HCT116 (cell line): Measurements from ENCODE around the gene FRAS1.

Experiments used
- CEBPB ChIP-seq: IDR thresholded peaks from 2 replicates; pipeline ENCODE4 v1.6.1; 2012; ENCODE audit warnings: low read depth
- EGR1 ChIP-seq: IDR thresholded peaks from 2 replicates; pipeline ENCODE4 v1.6.1; 2012; ENCODE audit warnings: low read depth
- EZH2 ChIP-seq: fragments of 200-600 bp; sonication (generic); IDR thresholded peaks from 2 replicates; pipeline ENCODE4 v1.6.1; 2017; ENCODE audit warnings: antibody characterized with exemption, mixed run types
- FOSL1 ChIP-seq: IDR thresholded peaks from 2 replicates; pipeline ENCODE4 v1.6.1; 2012; ENCODE audit warnings: low read depth
- JUND ChIP-seq: IDR thresholded peaks from 2 replicates; pipeline ENCODE4 v1.6.1; 2012
- MAX ChIP-seq: IDR thresholded peaks from 2 replicates; pipeline ENCODE4 v1.6.1; 2012
- POLR2A ChIP-seq: IDR thresholded peaks from 2 replicates; pipeline ENCODE4 v1.7.0; 2011; ENCODE audit warnings: borderline replicate concordance; ENCODE audit not compliant: insufficient read depth, insufficient read length; ENCODE audit errors: extremely low read depth
- POLR2AphosphoS5 ChIP-seq: IDR thresholded peaks from 2 replicates; pipeline ENCODE4 v1.6.1; 2011; ENCODE audit warnings: mild to moderate bottlenecking, low read depth, low read length, moderate library complexity
- RAD21 ChIP-seq: IDR thresholded peaks from 2 replicates; pipeline ENCODE4 v1.6.1; 2012; ENCODE audit warnings: low read depth, mild to moderate bottlenecking
- TCF7L2 ChIP-seq: IDR thresholded peaks from 2 replicates; pipeline ENCODE4 v1.7.0; 2011; ENCODE audit warnings: borderline replicate concordance, inconsistent platforms; ENCODE audit not compliant: insufficient read depth, insufficient read length; ENCODE audit errors: extremely low read depth
- YY1 ChIP-seq: IDR thresholded peaks from 2 replicates; pipeline ENCODE4 v1.6.1; 2011; ENCODE audit warnings: low read length, low read depth, moderate library complexity, mild to moderate bottlenecking; ENCODE audit not compliant: insufficient replicate concordance; ENCODE audit errors: extremely low read depth
- TF ChIP-seq, protein P1 (sequence below), 3 experiments: fragments of 200-600 bp in 1 of 3; sonication (generic) in 1 of 3; IDR thresholded peaks in 2 of 3; conservative IDR thresholded peaks in 1 of 3; 2 replicates each; pipeline ENCODE4 v1.5.1; 2012 to 2017; ENCODE audit warnings: low read depth in 2 of 3, low read length in 2 of 3, antibody characterized with exemption in 1 of 3, borderline replicate concordance in 1 of 3, control low read depth in 1 of 3, mild to moderate bottlenecking in 1 of 3, mixed read lengths in 1 of 3, mixed run types in 1 of 3, moderate library complexity in 1 of 3; ENCODE audit not compliant: insufficient read depth in 1 of 3

- TF ChIP-seq, protein P1, sequence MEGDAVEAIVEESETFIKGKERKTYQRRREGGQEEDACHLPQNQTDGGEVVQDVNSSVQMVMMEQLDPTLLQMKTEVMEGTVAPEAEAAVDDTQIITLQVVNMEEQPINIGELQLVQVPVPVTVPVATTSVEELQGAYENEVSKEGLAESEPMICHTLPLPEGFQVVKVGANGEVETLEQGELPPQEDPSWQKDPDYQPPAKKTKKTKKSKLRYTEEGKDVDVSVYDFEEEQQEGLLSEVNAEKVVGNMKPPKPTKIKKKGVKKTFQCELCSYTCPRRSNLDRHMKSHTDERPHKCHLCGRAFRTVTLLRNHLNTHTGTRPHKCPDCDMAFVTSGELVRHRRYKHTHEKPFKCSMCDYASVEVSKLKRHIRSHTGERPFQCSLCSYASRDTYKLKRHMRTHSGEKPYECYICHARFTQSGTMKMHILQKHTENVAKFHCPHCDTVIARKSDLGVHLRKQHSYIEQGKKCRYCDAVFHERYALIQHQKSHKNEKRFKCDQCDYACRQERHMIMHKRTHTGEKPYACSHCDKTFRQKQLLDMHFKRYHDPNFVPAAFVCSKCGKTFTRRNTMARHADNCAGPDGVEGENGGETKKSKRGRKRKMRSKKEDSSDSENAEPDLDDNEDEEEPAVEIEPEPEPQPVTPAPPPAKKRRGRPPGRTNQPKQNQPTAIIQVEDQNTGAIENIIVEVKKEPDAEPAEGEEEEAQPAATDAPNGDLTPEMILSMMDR (IDR thresholded peaks at IDR 0.05 in 2 of 3, conservative IDR thresholded peaks at IDR 0.05 in 1 of 3; ENCODE audit: borderline replicate concordance in 1 of 3, insufficient read depth in 1 of 3, low read depth in 2 of 3, low read length in 2 of 3) = no peak
- no peak for TF ChIP-seq YY1
- no peak for TF ChIP-seq POLR2A
- no peak for TF ChIP-seq TCF7L2
- no peak for TF ChIP-seq EGR1
- TF ChIP-seq POLR2AphosphoS5 = no peak
- TF ChIP-seq EZH2 = no peak
- no peak for TF ChIP-seq MAX
- TF ChIP-seq CEBPB = no peak
- TF ChIP-seq FOSL1 = no peak
- TF ChIP-seq RAD21 = no peak
- no peak for TF ChIP-seq JUND
These were observed 353.6 kb downstream of the FRAS1 start for GRCh38 chr4:78410676-78411075.
